ENCODE data around the gene TSPAN17.

The TSPAN17 gene

DNA sequence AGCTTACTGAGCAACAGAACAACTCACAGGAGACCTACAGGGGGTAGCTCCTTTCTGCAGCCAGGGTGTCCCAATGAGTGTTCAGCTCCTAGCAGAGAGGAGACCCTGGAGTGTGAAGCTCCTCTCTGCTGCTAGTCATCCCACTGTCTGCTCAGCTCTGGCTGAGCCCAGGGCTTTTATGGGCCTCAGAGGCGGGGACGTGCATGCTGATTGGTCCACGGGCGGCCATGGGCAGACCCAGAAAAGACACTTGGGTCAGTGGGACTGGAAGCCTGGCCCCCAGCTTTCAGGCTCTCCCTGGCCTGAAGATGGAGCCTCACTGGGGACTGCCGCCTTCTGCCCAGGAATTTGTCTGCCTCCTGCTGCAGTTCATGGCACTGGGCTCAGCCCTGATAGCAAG lies 40.6 kb downstream of the TSPAN17 start:
- Histone ChIP-seq H3K27me3 (replicated peaks; ENCODE audit: control insufficient read depth, insufficient read depth, low read length) (peaks cover 1% of the 10 kb centered on the region), H3K36me3 (ENCODE audit: control insufficient read depth, insufficient read depth, low read length) (no peaks in the 10 kb centered on the region), H3K4me3 (replicated peaks; ENCODE audit: low read depth, low read length) (no peak overlapping the region)
- TF ChIP-seq, protein P1, sequence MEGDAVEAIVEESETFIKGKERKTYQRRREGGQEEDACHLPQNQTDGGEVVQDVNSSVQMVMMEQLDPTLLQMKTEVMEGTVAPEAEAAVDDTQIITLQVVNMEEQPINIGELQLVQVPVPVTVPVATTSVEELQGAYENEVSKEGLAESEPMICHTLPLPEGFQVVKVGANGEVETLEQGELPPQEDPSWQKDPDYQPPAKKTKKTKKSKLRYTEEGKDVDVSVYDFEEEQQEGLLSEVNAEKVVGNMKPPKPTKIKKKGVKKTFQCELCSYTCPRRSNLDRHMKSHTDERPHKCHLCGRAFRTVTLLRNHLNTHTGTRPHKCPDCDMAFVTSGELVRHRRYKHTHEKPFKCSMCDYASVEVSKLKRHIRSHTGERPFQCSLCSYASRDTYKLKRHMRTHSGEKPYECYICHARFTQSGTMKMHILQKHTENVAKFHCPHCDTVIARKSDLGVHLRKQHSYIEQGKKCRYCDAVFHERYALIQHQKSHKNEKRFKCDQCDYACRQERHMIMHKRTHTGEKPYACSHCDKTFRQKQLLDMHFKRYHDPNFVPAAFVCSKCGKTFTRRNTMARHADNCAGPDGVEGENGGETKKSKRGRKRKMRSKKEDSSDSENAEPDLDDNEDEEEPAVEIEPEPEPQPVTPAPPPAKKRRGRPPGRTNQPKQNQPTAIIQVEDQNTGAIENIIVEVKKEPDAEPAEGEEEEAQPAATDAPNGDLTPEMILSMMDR (IDR thresholded peaks at IDR 0.05; ENCODE audit: insufficient read depth, low read length, poor library complexity, severe bottlenecking), result no peak
- DNase-seq (ENCODE audit: extremely low read depth, insufficient read length), result no peak

DNA sequence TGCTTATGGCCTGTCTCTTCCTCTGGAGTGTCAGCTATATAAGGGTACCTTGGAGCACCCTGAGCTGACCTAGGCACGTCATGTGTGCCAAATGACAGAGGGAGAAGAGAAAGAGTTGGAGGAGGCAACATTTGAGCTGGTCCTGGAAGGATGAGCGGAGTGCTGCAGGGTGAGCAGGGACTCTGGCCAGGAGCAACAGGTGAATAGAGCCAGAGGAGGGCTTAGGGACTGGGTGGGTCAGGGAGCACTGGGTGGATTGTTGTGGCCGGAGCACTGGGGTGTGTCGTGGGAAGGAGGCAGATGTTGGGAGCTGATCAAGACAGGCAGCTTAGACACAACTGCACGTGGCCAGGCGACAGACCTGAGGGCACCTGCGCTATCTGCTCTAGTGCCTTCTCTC lies 43.6 kb downstream of the TSPAN17 start:
- H3K36me3 ChIP-seq (ENCODE audit: control insufficient read depth, insufficient read depth, low read length), result no peaks in the 10 kb centered on the region
- DNase-seq (ENCODE audit: extremely low read depth, insufficient read length), result no peak
- peaks cover 1% of the 10 kb centered on the region for H3K27me3 ChIP-seq (replicated peaks; ENCODE audit: control insufficient read depth, insufficient read depth, low read length)
- TF ChIP-seq, protein P1 (IDR thresholded peaks at IDR 0.05; ENCODE audit: insufficient read depth, low read length, poor library complexity, severe bottlenecking), result no peak
- no peak overlapping the region for H3K4me3 ChIP-seq (replicated peaks; ENCODE audit: low read depth, low read length)

DNA sequence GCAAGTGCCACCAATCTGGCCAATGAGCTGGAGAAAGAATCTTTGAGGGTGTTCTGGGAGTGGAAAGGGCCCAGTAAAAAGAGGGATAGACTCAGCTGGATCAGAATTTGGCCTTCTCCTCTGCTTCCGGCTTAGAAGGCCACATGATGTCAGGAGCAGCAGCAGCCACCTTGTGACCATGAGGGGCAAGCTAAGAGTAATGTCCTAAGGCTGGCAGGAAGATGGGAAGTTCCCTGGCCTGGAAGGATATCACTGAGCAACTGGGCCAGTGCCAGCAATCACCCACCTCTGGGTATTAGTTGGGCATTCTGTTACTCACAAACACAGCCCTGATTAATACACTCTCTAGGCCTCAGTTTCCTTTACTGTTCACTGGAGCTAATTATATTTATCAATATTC lies 44.2 kb downstream of the TSPAN17 start:
- no peak overlapping the region for H3K4me3 ChIP-seq (replicated peaks; ENCODE audit: low read depth, low read length)
- H3K36me3 ChIP-seq (ENCODE audit: control insufficient read depth, insufficient read depth, low read length), result no peaks in the 10 kb centered on the region
- TF ChIP-seq, protein P1 (IDR thresholded peaks at IDR 0.05; ENCODE audit: insufficient read depth, low read length, poor library complexity, severe bottlenecking), result no peak
- DNase-seq (ENCODE audit: extremely low read depth, insufficient read length), result no peak
- H3K27me3 ChIP-seq (replicated peaks; ENCODE audit: control insufficient read depth, insufficient read depth, low read length), result peaks cover 1% of the 10 kb centered on the region

DNA sequence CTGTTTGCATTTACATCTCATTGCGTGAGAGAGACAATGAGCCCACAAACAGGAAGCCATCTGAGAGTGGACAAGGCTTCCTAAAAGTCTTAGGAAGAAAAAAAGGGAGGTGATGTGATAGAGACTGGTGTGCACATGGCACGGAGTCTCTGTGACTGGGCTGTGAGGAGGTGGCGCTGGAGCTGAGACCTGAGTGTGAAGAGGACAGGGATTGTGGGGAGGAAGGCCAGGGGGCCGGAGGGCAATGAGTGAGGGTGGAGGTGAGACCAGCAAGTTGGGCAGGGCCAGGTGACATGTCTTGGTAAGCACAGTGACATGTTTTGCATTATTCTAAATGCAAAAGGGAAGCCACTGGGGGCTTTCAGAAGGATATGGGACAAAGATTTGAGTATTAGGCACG lies 45.0 kb downstream of the TSPAN17 start:
- H3K4me3 ChIP-seq (replicated peaks; ENCODE audit: low read depth, low read length), result no peak overlapping the region
- TF ChIP-seq, protein P1 (IDR thresholded peaks at IDR 0.05; ENCODE audit: insufficient read depth, low read length, poor library complexity, severe bottlenecking), result no peak
- DNase-seq (ENCODE audit: extremely low read depth, insufficient read length), result no peak
- peaks cover 1% of the 10 kb centered on the region for H3K27me3 ChIP-seq (replicated peaks; ENCODE audit: control insufficient read depth, insufficient read depth, low read length)
- H3K36me3 ChIP-seq (ENCODE audit: control insufficient read depth, insufficient read depth, low read length), result no peaks in the 10 kb centered on the region

DNA sequence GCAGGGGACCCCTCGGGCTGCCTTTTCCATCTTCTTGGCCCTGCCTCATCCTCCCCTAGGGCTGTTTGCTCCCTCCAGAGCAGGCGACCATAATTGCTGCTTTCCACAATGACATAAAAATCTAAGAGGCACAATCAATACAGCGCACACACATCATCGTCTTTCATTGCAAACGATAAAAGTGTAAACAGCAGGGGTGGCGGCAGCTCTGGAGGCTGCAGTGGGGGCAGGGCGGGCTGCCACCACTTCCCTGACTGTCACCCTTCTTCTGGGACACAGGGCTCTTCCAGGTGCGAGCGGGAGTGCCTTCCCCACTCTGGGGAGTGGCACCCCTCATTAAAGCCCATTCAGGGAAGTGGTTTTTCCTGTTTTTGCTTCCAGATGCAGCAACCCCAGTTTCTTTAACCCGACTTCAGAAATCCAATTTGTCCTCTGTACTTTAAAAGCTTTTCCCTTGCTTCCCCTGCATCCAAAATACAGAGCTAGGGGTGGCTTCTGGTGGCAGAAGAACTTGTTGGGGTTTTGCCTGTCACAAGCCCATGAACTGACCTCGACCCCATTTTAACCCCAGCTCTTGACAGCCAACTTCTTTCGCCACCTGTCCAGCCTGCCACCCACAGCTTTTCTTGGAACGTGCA lies 45.7 kb downstream of the TSPAN17 start:
- DNase-seq (ENCODE audit: extremely low read depth, insufficient read length), result no peak
- Histone ChIP-seq H3K36me3 (ENCODE audit: control insufficient read depth, insufficient read depth, low read length) (no peaks in the 10 kb centered on the region), H3K27me3 (replicated peaks; ENCODE audit: control insufficient read depth, insufficient read depth, low read length) (peaks cover 3% of the 10 kb centered on the region), H3K4me3 (replicated peaks; ENCODE audit: low read depth, low read length) (no peak overlapping the region)
- TF ChIP-seq, protein P1 (IDR thresholded peaks at IDR 0.05; ENCODE audit: insufficient read depth, low read length, poor library complexity, severe bottlenecking), result no peak

DNA sequence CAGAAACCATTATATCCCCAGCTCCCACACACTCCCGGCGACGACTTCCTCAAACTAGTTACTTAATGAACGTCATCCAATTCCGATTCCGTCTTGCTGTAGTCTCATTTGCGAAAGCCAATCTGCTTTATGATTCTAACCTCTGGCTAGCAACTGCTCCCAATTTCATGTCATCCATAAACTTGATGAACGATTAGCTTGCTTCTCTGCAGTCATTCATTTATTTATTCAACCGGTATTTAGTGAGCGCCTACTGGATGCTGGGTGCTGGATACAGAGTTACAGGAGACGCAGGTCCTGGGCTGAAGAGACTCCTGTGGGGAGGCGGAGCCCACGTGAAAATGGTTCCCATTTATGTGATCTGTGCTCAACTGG lies 46.2 kb downstream of the TSPAN17 start:
- H3K36me3 ChIP-seq (ENCODE audit: control insufficient read depth, insufficient read depth, low read length), result no peaks in the 10 kb centered on the region
- peaks cover 3% of the 10 kb centered on the region for H3K27me3 ChIP-seq (replicated peaks; ENCODE audit: control insufficient read depth, insufficient read depth, low read length)
- TF ChIP-seq, protein P1 (IDR thresholded peaks at IDR 0.05; ENCODE audit: insufficient read depth, low read length, poor library complexity, severe bottlenecking), result no peak
- no peak overlapping the region for H3K4me3 ChIP-seq (replicated peaks; ENCODE audit: low read depth, low read length)
- DNase-seq (ENCODE audit: extremely low read depth, insufficient read length), result no peak

Measured in GM06990 (cell line).